Smooth muscle cell (in vitro differentiated cells): ENCODE results near the gene C22orf23. TPM values are rescaled to one million over a fixed set of nuclear protein-coding genes. Genes with fewer than 3 reads are reported as not detected.

Experiments
- DNase-seq: peaks from one replicate; lab custom pipeline; 2025; ENCODE audit not compliant: unreplicated experiment; lab: John Stamatoyannopoulos, UW
- H2AFZ ChIP-seq: fragments of 200-600 bp; sonication (generic); 2 replicates; pipeline ENCODE4 v1.6.0; 2016; ENCODE audit warnings: antibody characterized with exemption, low read depth, mild to moderate bottlenecking
- H3F3A ChIP-seq: fragments of 200-600 bp; sonication (generic); 2 replicates; pipeline ENCODE4 v1.6.0; 2017; ENCODE audit warnings: antibody characterized with exemption, low read depth
- H3K27ac ChIP-seq: fragments of 200-600 bp; sonication (generic); 2 replicates; pipeline ENCODE4 v1.5.1; 2016; ENCODE audit warnings: low read depth, mild to moderate bottlenecking
- H3K27me3 ChIP-seq: fragments of 200-600 bp; sonication (generic); 2 replicates; pipeline ENCODE4 v1.6.1; 2016; ENCODE audit warnings: low read depth, mild to moderate bottlenecking
- H3K36me3 ChIP-seq: fragments of 200-600 bp; sonication (generic); 2 replicates; pipeline ENCODE4 v1.5.1; 2016; ENCODE audit warnings: low read depth
- H3K4me1 ChIP-seq: fragments of 200-600 bp; sonication (generic); 2 replicates; pipeline ENCODE4 v1.5.1; 2016; ENCODE audit warnings: low read depth
- H3K4me2 ChIP-seq: fragments of 200-600 bp; sonication (generic); 2 replicates; pipeline ENCODE4 v1.6.0; 2016; ENCODE audit warnings: mild to moderate bottlenecking
- H3K4me3 ChIP-seq: fragments of 200-600 bp; sonication (generic); 2 replicates; pipeline ENCODE4 v1.5.1; 2016; ENCODE audit warnings: mild to moderate bottlenecking
- H3K79me2 ChIP-seq: fragments of 200-600 bp; sonication (generic); 2 replicates; pipeline ENCODE4 v1.6.0; 2016; ENCODE audit warnings: low read depth, mild to moderate bottlenecking
- H3K9ac ChIP-seq: fragments of 200-600 bp; sonication (generic); 2 replicates; pipeline ENCODE4 v1.6.0; 2016; ENCODE audit warnings: low read depth
- H3K9me3 ChIP-seq: fragments of 200-600 bp; sonication (generic); replicated peaks from 2 replicates; pipeline ENCODE4 v1.5.1; 2016; ENCODE audit warnings: low read depth
- H4K20me1 ChIP-seq: fragments of 200-600 bp; sonication (generic); 2 replicates; pipeline ENCODE4 v1.6.0; 2016; ENCODE audit warnings: low read depth
- WGBS: methylation state at CpG from one replicate; pipeline ENCODE4 v1.1.7; 2016; ENCODE audit warnings: low lambda C conversion rate; 5-methylcytosine and 5-hydroxymethylcytosine counted together
- polyA plus RNA-seq: library from polyadenylated mRNA; unstranded; fragments of >200 nt; fragmentation: Nextera tagmentation; extraction: Ambion mirVana; gene quantifications from 2 replicates; pipeline ENCODE4 v1.2.1, GENCODE V29; 2016
- total RNA-seq: library from RNA; depleted of rRNA; stranded (reverse); fragments of >200 nt; gene quantifications from 2 replicates; pipeline ENCODE4 v1.2.3, GENCODE V29; 2014
- TF ChIP-seq, protein P1 (sequence below): fragments of 200-600 bp; sonication (generic); IDR thresholded peaks from 2 replicates; pipeline ENCODE4 v1.5.1; 2017; ENCODE audit warnings: borderline replicate concordance, mild to moderate bottlenecking, antibody characterized with exemption; ENCODE audit not compliant: insufficient read depth, poor library complexity, severe bottlenecking

Gene C22orf23
- total and polyA plus RNA-seq, 2 experiments from 2014 or later, result 0.18 to 2.4 TPM

GRCh38 chr22:37930270-37930951 lies 23.0 kb downstream of the C22orf23 start:
- Histone ChIP-seq H3F3A (peaks cover 5% of the 10 kb centered on the region), H3K27ac (no peak overlapping the region), H3K9me3 (no peaks in the 10 kb centered on the region), H3K4me3 (no peak overlapping the region), H3K4me2 (no peak overlapping the region), H2AFZ (no peak overlapping the region), H3K36me3 (peaks cover 4% of the 10 kb centered on the region), H3K27me3 (no peaks in the 10 kb centered on the region), H3K4me1 (no peaks in the 10 kb centered on the region), H3K79me2 (no peaks in the 10 kb centered on the region), H3K9ac (no peak overlapping the region), H4K20me1 (peaks cover 33% of the 10 kb centered on the region)
- no peak for DNase-seq
- WGBS, result 93% methylated on average over 11 of the region's 11 CpGs
- TF ChIP-seq, protein P1, sequence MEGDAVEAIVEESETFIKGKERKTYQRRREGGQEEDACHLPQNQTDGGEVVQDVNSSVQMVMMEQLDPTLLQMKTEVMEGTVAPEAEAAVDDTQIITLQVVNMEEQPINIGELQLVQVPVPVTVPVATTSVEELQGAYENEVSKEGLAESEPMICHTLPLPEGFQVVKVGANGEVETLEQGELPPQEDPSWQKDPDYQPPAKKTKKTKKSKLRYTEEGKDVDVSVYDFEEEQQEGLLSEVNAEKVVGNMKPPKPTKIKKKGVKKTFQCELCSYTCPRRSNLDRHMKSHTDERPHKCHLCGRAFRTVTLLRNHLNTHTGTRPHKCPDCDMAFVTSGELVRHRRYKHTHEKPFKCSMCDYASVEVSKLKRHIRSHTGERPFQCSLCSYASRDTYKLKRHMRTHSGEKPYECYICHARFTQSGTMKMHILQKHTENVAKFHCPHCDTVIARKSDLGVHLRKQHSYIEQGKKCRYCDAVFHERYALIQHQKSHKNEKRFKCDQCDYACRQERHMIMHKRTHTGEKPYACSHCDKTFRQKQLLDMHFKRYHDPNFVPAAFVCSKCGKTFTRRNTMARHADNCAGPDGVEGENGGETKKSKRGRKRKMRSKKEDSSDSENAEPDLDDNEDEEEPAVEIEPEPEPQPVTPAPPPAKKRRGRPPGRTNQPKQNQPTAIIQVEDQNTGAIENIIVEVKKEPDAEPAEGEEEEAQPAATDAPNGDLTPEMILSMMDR, result peak; percentile 21

GRCh38 chr22:37929390-37929789 lies 24.0 kb downstream of the C22orf23 start:
- 98% methylated on average over 5 of the region's 5 CpGs for WGBS
- no peaks in the 10 kb centered on the region for H3K79me2 ChIP-seq
- H3K9ac ChIP-seq, result no peak overlapping the region
- H3K4me3 ChIP-seq, result no peak overlapping the region
- H3K4me1 ChIP-seq, result no peaks in the 10 kb centered on the region
- no peak overlapping the region for H2AFZ ChIP-seq
- TF ChIP-seq, protein P1, result no peak
- H3K9me3 ChIP-seq, result no peaks in the 10 kb centered on the region
- H3K4me2 ChIP-seq, result no peak overlapping the region
- H3K36me3 ChIP-seq, result peaks cover 4% of the 10 kb centered on the region
- no peak overlapping the region for H3K27ac ChIP-seq
- no peak for DNase-seq
- peaks cover 33% of the 10 kb centered on the region for H4K20me1 ChIP-seq
- H3K27me3 ChIP-seq, result no peaks in the 10 kb centered on the region
- peaks cover 5% of the 10 kb centered on the region for H3F3A ChIP-seq

GRCh38 chr22:37927637-37927936 lies 25.8 kb downstream of the C22orf23 start:
- 96% methylated on average over 5 of the region's 5 CpGs for WGBS
- H3K9ac ChIP-seq, result no peak overlapping the region
- no peaks in the 10 kb centered on the region for H3K9me3 ChIP-seq
- TF ChIP-seq, protein P1, result no peak
- peaks cover 5% of the 10 kb centered on the region for H3F3A ChIP-seq
- H4K20me1 ChIP-seq, result peaks cover 27% of the 10 kb centered on the region
- H3K27ac ChIP-seq, result no peak overlapping the region
- peaks cover 4% of the 10 kb centered on the region for H3K36me3 ChIP-seq
- H3K4me1 ChIP-seq, result no peaks in the 10 kb centered on the region
- H3K4me2 ChIP-seq, result no peak overlapping the region
- no peak overlapping the region for H3K4me3 ChIP-seq
- DNase-seq, result no peak
- H2AFZ ChIP-seq, result no peak overlapping the region
- H3K79me2 ChIP-seq, result no peaks in the 10 kb centered on the region
- no peaks in the 10 kb centered on the region for H3K27me3 ChIP-seq
